ENCODE measurements around the gene DDX20. TPM values are rescaled to one million over a fixed set of nuclear protein-coding genes. Genes with fewer than 3 reads are reported as not detected.

DDX20 gene
- total and polyA plus RNA-seq, 2 of the 8 experiments (the other 6 are each of a cell fraction or from before 2014, with no cell fraction given), result 7.5 to 24.7 TPM

DNA sequence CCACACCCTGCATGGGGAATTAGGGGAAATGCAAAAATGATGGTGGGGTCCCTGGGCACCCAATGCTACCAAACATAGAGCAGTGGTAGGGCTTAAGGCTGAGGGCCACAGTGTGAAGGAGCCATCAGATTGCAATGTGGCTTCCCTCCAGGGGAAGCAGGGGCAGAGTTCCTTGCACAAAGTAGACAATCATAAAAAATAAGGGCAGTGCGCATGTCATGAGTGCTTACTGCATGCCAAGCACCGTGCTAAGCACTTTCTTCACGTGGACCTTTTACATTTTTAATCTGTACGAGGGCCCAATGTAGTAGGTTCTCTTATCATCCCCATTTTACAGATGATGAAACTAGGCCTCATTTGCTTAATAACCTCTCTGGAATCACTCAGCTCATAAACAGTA lies 56.6 kb downstream of the DDX20 start:
- H3K14ac ChIP-seq (ENCODE audit: insufficient read length), result no peak overlapping the region
- no peak overlapping the region for H3K4me3 ChIP-seq (ENCODE audit: extremely low read depth in 1 of 4, insufficient read depth in 2 of 4, low read depth in 3 of 4, low read length in 4 of 4)
- no peak overlapping the region for H4K91ac ChIP-seq (replicated peaks; ENCODE audit: insufficient read length, low read length)
- FAIRE-seq, result no peak
- TF ChIP-seq CHD2 (IDR thresholded peaks at IDR 0.05; ENCODE audit: low read length) (no peak), TCF12 (IDR thresholded peaks at IDR 0.05; ENCODE audit: low read depth, low read length) (no peak), BCL11A (IDR thresholded peaks at IDR 0.05; ENCODE audit: low read depth in 2 of 2, low read length in 2 of 2) (no peak), CHD1 (IDR thresholded peaks at IDR 0.05; ENCODE audit: low read depth, low read length) (no peak), ASH2L (IDR thresholded peaks at IDR 0.05; ENCODE audit: low read length) (no peak), SP1 (IDR thresholded peaks at IDR 0.05; ENCODE audit: low read depth, low read length) (no peak), RBBP5 (IDR thresholded peaks at IDR 0.05; ENCODE audit: borderline replicate concordance, low read depth, low read length) (no peak), NRF1 (IDR thresholded peaks at IDR 0.05; ENCODE audit: low read depth, low read length) (no peak)
- no peak overlapping the region for H2BK5ac ChIP-seq (ENCODE audit: low read depth, low read length)
- no peaks in the 10 kb centered on the region for H3K27me3 ChIP-seq (replicated peaks in 1 of 4; ENCODE audit: control insufficient read depth in 3 of 4, extremely low read depth in 1 of 4, insufficient read depth in 3 of 4, low read length in 3 of 4)
- no peaks in the 10 kb centered on the region for H3K9me3 ChIP-seq (ENCODE audit: insufficient read depth in 2 of 2, low read depth in 1 of 2, low read length in 1 of 2)
- H3K23ac ChIP-seq (ENCODE audit: insufficient read length), result no peak overlapping the region
- no peaks in the 10 kb centered on the region for H4K20me1 ChIP-seq (replicated peaks in 1 of 2; ENCODE audit: control insufficient read depth in 1 of 2, insufficient read depth in 2 of 2, low read length in 2 of 2)
- H2AK5ac ChIP-seq (ENCODE audit: low read depth, low read length), result no peak overlapping the region
- H2BK20ac ChIP-seq (ENCODE audit: low read length), result no peak overlapping the region
- H3K56ac ChIP-seq (replicated peaks; ENCODE audit: insufficient read length, low read depth, low read length), result no peak overlapping the region
- H3K79me2 ChIP-seq (ENCODE audit: control insufficient read depth in 1 of 2, insufficient read depth in 2 of 2, low read length in 2 of 2), result no peaks in the 10 kb centered on the region
- H3K79me1 ChIP-seq (ENCODE audit: low read depth, low read length), result no peaks in the 10 kb centered on the region
- H2BK15ac ChIP-seq (ENCODE audit: low read length), result no peak overlapping the region
- H3K27ac ChIP-seq (ENCODE audit: low read depth, low read length), result no peak overlapping the region
- H3K4ac ChIP-seq (replicated peaks; ENCODE audit: insufficient read length, low read depth, low read length), result no peak overlapping the region
- no peak for DNase-seq (ENCODE audit: low read depth in 1 of 2, low spot score in 2 of 2)
- no peak overlapping the region for H2AFZ ChIP-seq (ENCODE audit: low read length)
- no peak overlapping the region for H3K9ac ChIP-seq (replicated peaks in 1 of 4; ENCODE audit: extremely low read depth in 1 of 4, low read depth in 3 of 4, low read length in 3 of 4)
- no peak overlapping the region for H4K5ac ChIP-seq (ENCODE audit: insufficient read length, low read depth, low read length)
- no peak overlapping the region for H4K8ac ChIP-seq (ENCODE audit: extremely low read depth, insufficient read depth, low read length)
- H3K4me1 ChIP-seq (replicated peaks in 1 of 4; ENCODE audit: control insufficient read depth in 3 of 4, insufficient read depth in 4 of 4, low read length in 3 of 4), result no peaks in the 10 kb centered on the region
- H3K4me2 ChIP-seq (ENCODE audit: insufficient read depth in 1 of 2, low read depth in 2 of 2, low read length in 2 of 2), result no peak overlapping the region
- H3K18ac ChIP-seq (ENCODE audit: extremely low read depth, low read length), result no peak overlapping the region
- H2BK12ac ChIP-seq (ENCODE audit: low read depth, low read length), result no peak overlapping the region
- CTCF ChIA-PET (ENCODE audit: partially characterized antibody), result interaction anchor here (1.7 kb wide), 1 partner anchor 43 kb away, joined by 5 read pairs; no protein-coding TSS in a partner anchor
- no peak overlapping the region for H2BK120ac ChIP-seq (replicated peaks; ENCODE audit: low read depth, low read length)
- no peaks in the 10 kb centered on the region for H3K23me2 ChIP-seq (ENCODE audit: low read depth, low read length)
- no peaks in the 10 kb centered on the region for H3K36me3 ChIP-seq (ENCODE audit: control insufficient read depth in 2 of 4, insufficient read depth in 4 of 4, low read length in 3 of 4)
- POLR2A ChIA-PET (ENCODE audit: partially characterized antibody), result no interaction called here
- 84% methylated on average over 4 of the region's 4 CpGs; no CpG with 5 or more reads in 1 of the 2 experiments for WGBS, 2 experiments (ENCODE audit: extremely low coverage in 1 of 2, insufficient coverage in 1 of 2, insufficient read length in 1 of 2, insufficient replicate concordance in 2 of 2, low coverage in 1 of 2, low lambda C conversion rate in 2 of 2, missing lambda C conversion rate in 1 of 2)
